ENCODE data around the gene TPSB2. TPM values are rescaled to one million over a fixed set of nuclear protein-coding genes. Genes with fewer than 3 reads are reported as not detected.
"Not testable (repeated sequence)": the region's sequence is repeated elsewhere in the genome, so short reads cannot be mapped to it uniquely, and the experiment has no call there.

Gene TPSB2
- polyA plus RNA-seq, 2 donors: 5.7 to 37.8 TPM

GRCh38 chr16:1243907-1244850, 14.2 kb upstream of the TPSB2 start:
- H3K9me3 ChIP-seq (ENCODE audit: control insufficient read depth in 2 of 2, insufficient read depth in 1 of 2, low read depth in 1 of 2, low read length in 1 of 2); H3K27me3 ChIP-seq (ENCODE audit: control insufficient read depth in 1 of 2, insufficient read depth in 2 of 2, low read length in 2 of 2); H3K36me3 ChIP-seq (ENCODE audit: control insufficient read depth in 2 of 2, insufficient read depth in 2 of 2, low read length in 1 of 2); H3K4me1 ChIP-seq (ENCODE audit: control insufficient read depth in 2 of 2, insufficient read depth in 2 of 2, low read length in 1 of 2); H3K27ac ChIP-seq (ENCODE audit: low read depth in 2 of 2, low read length in 1 of 2); H3K4me3 ChIP-seq (ENCODE audit: low read depth in 1 of 2, low read length in 2 of 2): not testable (repeated sequence)
- WGBS, 2 donors: 61 to 68% methylated on average over 27 to 31 of the region's 32 CpGs

GRCh38 chr16:1243363-1243762, 13.4 kb upstream of the TPSB2 start:
- not testable (repeated sequence) for H3K9me3 ChIP-seq (ENCODE audit: control insufficient read depth in 2 of 2, insufficient read depth in 1 of 2, low read depth in 1 of 2, low read length in 1 of 2); H3K4me3 ChIP-seq (ENCODE audit: low read depth in 1 of 2, low read length in 2 of 2); H3K27ac ChIP-seq (ENCODE audit: low read depth in 2 of 2, low read length in 1 of 2); H3K27me3 ChIP-seq (ENCODE audit: control insufficient read depth in 1 of 2, insufficient read depth in 2 of 2, low read length in 2 of 2); H3K4me1 ChIP-seq (ENCODE audit: control insufficient read depth in 2 of 2, insufficient read depth in 2 of 2, low read length in 1 of 2); H3K36me3 ChIP-seq (ENCODE audit: control insufficient read depth in 2 of 2, insufficient read depth in 2 of 2, low read length in 1 of 2)
- 44 to 46% methylated on average over 7 of the region's 11 CpGs for WGBS, 2 donors

GRCh38 chr16:1241081-1241480, 11.1 kb upstream of the TPSB2 start:
- not testable (repeated sequence) for H3K4me3 ChIP-seq (ENCODE audit: low read depth in 1 of 2, low read length in 2 of 2); H3K27me3 ChIP-seq (ENCODE audit: control insufficient read depth in 1 of 2, insufficient read depth in 2 of 2, low read length in 2 of 2); H3K27ac ChIP-seq (ENCODE audit: low read depth in 2 of 2, low read length in 1 of 2); H3K36me3 ChIP-seq (ENCODE audit: control insufficient read depth in 2 of 2, insufficient read depth in 2 of 2, low read length in 1 of 2); H3K4me1 ChIP-seq (ENCODE audit: control insufficient read depth in 2 of 2, insufficient read depth in 2 of 2, low read length in 1 of 2); H3K9me3 ChIP-seq (ENCODE audit: control insufficient read depth in 2 of 2, insufficient read depth in 1 of 2, low read depth in 1 of 2, low read length in 1 of 2)
- 75 to 82% methylated on average over 10 to 12 of the region's 15 CpGs for WGBS, 2 donors

- H3K9me3 ChIP-seq (ENCODE audit: control insufficient read depth in 2 of 2, insufficient read depth in 1 of 2, low read depth in 1 of 2, low read length in 1 of 2); H3K27me3 ChIP-seq (ENCODE audit: control insufficient read depth in 1 of 2, insufficient read depth in 2 of 2, low read length in 2 of 2); H3K4me1 ChIP-seq (ENCODE audit: control insufficient read depth in 2 of 2, insufficient read depth in 2 of 2, low read length in 1 of 2); H3K4me3 ChIP-seq (ENCODE audit: low read depth in 1 of 2, low read length in 2 of 2); H3K36me3 ChIP-seq (ENCODE audit: control insufficient read depth in 2 of 2, insufficient read depth in 2 of 2, low read length in 1 of 2); H3K27ac ChIP-seq (ENCODE audit: low read depth in 2 of 2, low read length in 1 of 2): not testable (repeated sequence)
- 44 to 50% methylated on average over 5 to 8 of the region's 12 CpGs for WGBS, 2 donors
These were observed 10.5 kb upstream of the TPSB2 start, which contains the start of gene TPSAB1 for GRCh38 chr16:1240436-1240835. TPSAB1 (plus strand) TSS chr16:1240705; CDS start chr16:1240939, 234 bp downstream.

- not testable (repeated sequence) for H3K27me3 ChIP-seq (ENCODE audit: control insufficient read depth in 1 of 2, insufficient read depth in 2 of 2, low read length in 2 of 2); H3K4me3 ChIP-seq (ENCODE audit: low read depth in 1 of 2, low read length in 2 of 2); H3K4me1 ChIP-seq (ENCODE audit: control insufficient read depth in 2 of 2, insufficient read depth in 2 of 2, low read length in 1 of 2); H3K9me3 ChIP-seq (ENCODE audit: control insufficient read depth in 2 of 2, insufficient read depth in 1 of 2, low read depth in 1 of 2, low read length in 1 of 2); H3K27ac ChIP-seq (ENCODE audit: low read depth in 2 of 2, low read length in 1 of 2); H3K36me3 ChIP-seq (ENCODE audit: control insufficient read depth in 2 of 2, insufficient read depth in 2 of 2, low read length in 1 of 2)
- 79 to 83% methylated on average over 7 to 8 of the region's 9 CpGs for WGBS, 2 donors
These were observed 9.6 kb upstream of the TPSB2 start for GRCh38 chr16:1239575-1239974.

GRCh38 chr16:1238909-1239308, 8.9 kb upstream of the TPSB2 start:
- not testable (repeated sequence) for H3K4me3 ChIP-seq (ENCODE audit: low read depth in 1 of 2, low read length in 2 of 2); H3K4me1 ChIP-seq (ENCODE audit: control insufficient read depth in 2 of 2, insufficient read depth in 2 of 2, low read length in 1 of 2); H3K36me3 ChIP-seq (ENCODE audit: control insufficient read depth in 2 of 2, insufficient read depth in 2 of 2, low read length in 1 of 2); H3K9me3 ChIP-seq (ENCODE audit: control insufficient read depth in 2 of 2, insufficient read depth in 1 of 2, low read depth in 1 of 2, low read length in 1 of 2); H3K27me3 ChIP-seq (ENCODE audit: control insufficient read depth in 1 of 2, insufficient read depth in 2 of 2, low read length in 2 of 2); H3K27ac ChIP-seq (ENCODE audit: low read depth in 2 of 2, low read length in 1 of 2)
- WGBS, 2 donors: 72 to 76% methylated on average over 17 to 20 of the region's 23 CpGs

- H3K9me3 ChIP-seq (ENCODE audit: control insufficient read depth in 2 of 2, insufficient read depth in 1 of 2, low read depth in 1 of 2, low read length in 1 of 2): no peaks in the 10 kb centered on the region
- no peak overlapping the region for H3K27ac ChIP-seq (ENCODE audit: low read depth in 2 of 2, low read length in 1 of 2)
- H3K36me3 ChIP-seq (ENCODE audit: control insufficient read depth in 2 of 2, insufficient read depth in 2 of 2, low read length in 1 of 2): no peaks in the 10 kb centered on the region
- 78 to 79% methylated on average over 9 of the region's 9 CpGs for WGBS, 2 donors
- no peaks in the 10 kb centered on the region for H3K4me1 ChIP-seq (ENCODE audit: control insufficient read depth in 2 of 2, insufficient read depth in 2 of 2, low read length in 1 of 2)
- no peaks in the 10 kb centered on the region for H3K27me3 ChIP-seq (ENCODE audit: control insufficient read depth in 1 of 2, insufficient read depth in 2 of 2, low read length in 2 of 2)
- no peak overlapping the region for H3K4me3 ChIP-seq (ENCODE audit: low read depth in 1 of 2, low read length in 2 of 2)
These were observed 8.0 kb upstream of the TPSB2 start for GRCh38 chr16:1237990-1238389.

- WGBS, 2 donors: no CpG with 5 or more reads among the region's 29 CpGs
- H3K4me1 ChIP-seq (ENCODE audit: control insufficient read depth in 2 of 2, insufficient read depth in 2 of 2, low read length in 1 of 2); H3K27ac ChIP-seq (ENCODE audit: low read depth in 2 of 2, low read length in 1 of 2); H3K4me3 ChIP-seq (ENCODE audit: low read depth in 1 of 2, low read length in 2 of 2); H3K27me3 ChIP-seq (ENCODE audit: control insufficient read depth in 1 of 2, insufficient read depth in 2 of 2, low read length in 2 of 2); H3K36me3 ChIP-seq (ENCODE audit: control insufficient read depth in 2 of 2, insufficient read depth in 2 of 2, low read length in 1 of 2); H3K9me3 ChIP-seq (ENCODE audit: control insufficient read depth in 2 of 2, insufficient read depth in 1 of 2, low read depth in 1 of 2, low read length in 1 of 2): not testable (repeated sequence)
These were observed 6.7 kb upstream of the TPSB2 start for GRCh38 chr16:1236659-1237058.

- no CpG with 5 or more reads among the region's 47 CpGs for WGBS, 2 donors
These were observed 2.2 kb upstream of the TPSB2 start for GRCh38 chr16:1232049-1232748.

GRCh38 chr16:1231301-1231700, 1.3 kb upstream of the TPSB2 start:
- 82 to 90% methylated on average over 5 to 7 of the region's 7 CpGs for WGBS, 2 donors

More at GRCh38 chr16:1232049-1232748, 2.2 kb upstream of the TPSB2 start:
- not testable (repeated sequence) for H3K36me3 ChIP-seq (ENCODE audit: control insufficient read depth in 2 of 2, insufficient read depth in 2 of 2, low read length in 1 of 2); H3K9me3 ChIP-seq (ENCODE audit: control insufficient read depth in 2 of 2, insufficient read depth in 1 of 2, low read depth in 1 of 2, low read length in 1 of 2); H3K27ac ChIP-seq (ENCODE audit: low read depth in 2 of 2, low read length in 1 of 2); H3K4me3 ChIP-seq (ENCODE audit: low read depth in 1 of 2, low read length in 2 of 2); H3K27me3 ChIP-seq (ENCODE audit: control insufficient read depth in 1 of 2, insufficient read depth in 2 of 2, low read length in 2 of 2); H3K4me1 ChIP-seq (ENCODE audit: control insufficient read depth in 2 of 2, insufficient read depth in 2 of 2, low read length in 1 of 2)

More at GRCh38 chr16:1231301-1231700, 1.3 kb upstream of the TPSB2 start:
- not testable (repeated sequence) for H3K27ac ChIP-seq (ENCODE audit: low read depth in 2 of 2, low read length in 1 of 2); H3K36me3 ChIP-seq (ENCODE audit: control insufficient read depth in 2 of 2, insufficient read depth in 2 of 2, low read length in 1 of 2); H3K27me3 ChIP-seq (ENCODE audit: control insufficient read depth in 1 of 2, insufficient read depth in 2 of 2, low read length in 2 of 2); H3K4me1 ChIP-seq (ENCODE audit: control insufficient read depth in 2 of 2, insufficient read depth in 2 of 2, low read length in 1 of 2); H3K9me3 ChIP-seq (ENCODE audit: control insufficient read depth in 2 of 2, insufficient read depth in 1 of 2, low read depth in 1 of 2, low read length in 1 of 2); H3K4me3 ChIP-seq (ENCODE audit: low read depth in 1 of 2, low read length in 2 of 2)

Data from esophagus (tissue), 2 donors.